ENCODE measurements around the gene SKI. TPM values are rescaled to one million over a fixed set of nuclear protein-coding genes. Genes with fewer than 3 reads are reported as not detected.

The SKI gene
- total and polyA plus RNA-seq, 2 donors (not counting 1 experiment from before 2014, with no cell fraction given), result 14.9 to 74.9 TPM

DNA sequence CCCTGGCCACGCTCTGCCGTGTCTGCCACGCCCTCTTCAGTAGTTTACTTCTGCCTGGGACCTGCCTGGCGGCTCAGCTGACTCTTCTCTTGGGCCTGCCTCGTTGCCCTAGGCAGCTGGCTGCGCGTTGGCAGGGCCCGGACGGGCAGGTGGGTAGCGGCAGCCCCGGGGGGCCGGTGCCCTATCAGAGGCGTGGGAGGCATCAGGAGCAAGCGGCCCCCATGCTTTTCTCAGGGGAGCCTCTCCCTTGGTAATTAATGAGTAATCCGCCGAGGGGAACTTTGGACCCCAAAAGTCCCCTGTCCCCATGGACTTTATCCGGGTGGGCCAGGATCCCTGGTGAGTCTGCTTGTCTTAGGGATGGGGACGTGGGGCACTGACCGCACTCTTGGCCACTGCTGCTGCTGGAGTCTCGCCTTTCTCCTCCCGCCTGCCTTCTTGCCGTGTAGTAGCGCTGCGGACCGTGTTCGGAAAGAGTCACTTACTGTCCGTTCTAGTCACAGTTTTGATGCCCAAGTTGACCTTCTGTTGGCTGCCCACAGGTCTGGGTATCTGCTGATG lies 22.7 kb downstream of the SKI start:
- Histone ChIP-seq H3K79me2 (ENCODE audit: control insufficient read depth, insufficient read depth, low read length) (peaks cover 96% of the 10 kb centered on the region), H3K27me3 (replicated peaks in 1 of 4; ENCODE audit: control extremely low read depth in 1 of 4, control insufficient read depth in 3 of 4, insufficient read depth in 4 of 4, low read length in 3 of 4) (no peaks in the 10 kb centered on the region), H2AFZ (ENCODE audit: insufficient read depth, low read depth, low read length, poor library complexity, severe bottlenecking) (no peak overlapping the region), H3K4me2 (replicated peaks; ENCODE audit: low read depth, low read length, poor library complexity, severe bottlenecking) (peak overlapping the region; percentile 29), H3K4me3 (ENCODE audit: control extremely low read depth in 1 of 5, extremely low read depth in 1 of 5, insufficient read depth in 1 of 5, low read depth in 2 of 5, low read length in 4 of 5) (no peak overlapping the region), H3K36me3 (replicated peaks in 1 of 2; ENCODE audit: control extremely low read depth in 1 of 2, control insufficient read depth in 1 of 2, extremely low read depth in 1 of 2, insufficient read depth in 2 of 2, low read length in 1 of 2) (peaks cover 0 to 19% of the 10 kb centered on the region in 2 experiments), H3K27ac (ENCODE audit: low read length in 2 of 2) (peak overlapping the region in 1 of 2 donors; percentile 4), H3K9ac (ENCODE audit: low read length) (no peak overlapping the region), H4K20me1 (ENCODE audit: control insufficient read depth, insufficient read depth, low read length, poor library complexity, severe bottlenecking) (peaks cover 88% of the 10 kb centered on the region), H3K4me1 (ENCODE audit: control insufficient read depth in 2 of 2, insufficient read depth in 2 of 2, low read length in 2 of 2) (peaks cover 45 to 75% of the 10 kb centered on the region in 2 donors), H3K9me3 (ENCODE audit: control extremely low read depth in 1 of 3, control insufficient read depth in 2 of 3, insufficient read depth in 1 of 3, low read length in 2 of 3) (peaks cover 0 to 28% (median 7%) of the 10 kb centered on the region in 3 donors)
- Mint-ChIP-seq H3K27ac (peak overlapping the region; percentile 67), H3K4me1 (peaks cover 64% of the 10 kb centered on the region), H3K9me3 (ENCODE audit: insufficient read depth) (no peaks in the 10 kb centered on the region), H3K27me3 (no peaks in the 10 kb centered on the region), H3K4me3 (peak overlapping the region; percentile 52)
- ATAC-seq (ENCODE audit: low read depth) (peak; percentile 15), DNase-seq (no peak)
- intact Hi-C loops (cut with micrococcal nuclease), result no loop called here
- 80% methylated on average over 25 of the region's 27 CpGs for WGBS (ENCODE audit: insufficient coverage)
- POLR2A ChIA-PET, result no interaction called here
- CTCF ChIA-PET, result interaction anchor here (0.6 to 1.3 kb wide), 2 partner anchors 16 to 22 kb away, joined by 3 to 4 read pairs; no protein-coding TSS in a partner anchor
- TF ChIP-seq, protein P1, sequence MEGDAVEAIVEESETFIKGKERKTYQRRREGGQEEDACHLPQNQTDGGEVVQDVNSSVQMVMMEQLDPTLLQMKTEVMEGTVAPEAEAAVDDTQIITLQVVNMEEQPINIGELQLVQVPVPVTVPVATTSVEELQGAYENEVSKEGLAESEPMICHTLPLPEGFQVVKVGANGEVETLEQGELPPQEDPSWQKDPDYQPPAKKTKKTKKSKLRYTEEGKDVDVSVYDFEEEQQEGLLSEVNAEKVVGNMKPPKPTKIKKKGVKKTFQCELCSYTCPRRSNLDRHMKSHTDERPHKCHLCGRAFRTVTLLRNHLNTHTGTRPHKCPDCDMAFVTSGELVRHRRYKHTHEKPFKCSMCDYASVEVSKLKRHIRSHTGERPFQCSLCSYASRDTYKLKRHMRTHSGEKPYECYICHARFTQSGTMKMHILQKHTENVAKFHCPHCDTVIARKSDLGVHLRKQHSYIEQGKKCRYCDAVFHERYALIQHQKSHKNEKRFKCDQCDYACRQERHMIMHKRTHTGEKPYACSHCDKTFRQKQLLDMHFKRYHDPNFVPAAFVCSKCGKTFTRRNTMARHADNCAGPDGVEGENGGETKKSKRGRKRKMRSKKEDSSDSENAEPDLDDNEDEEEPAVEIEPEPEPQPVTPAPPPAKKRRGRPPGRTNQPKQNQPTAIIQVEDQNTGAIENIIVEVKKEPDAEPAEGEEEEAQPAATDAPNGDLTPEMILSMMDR (IDR thresholded peaks at IDR 0.05), result no peak
- TF ChIP-seq EZH2 (IDR thresholded peaks at IDR 0.05; ENCODE audit: borderline replicate concordance, insufficient read depth, low read depth, low read length, poor library complexity, severe bottlenecking), result no peak

DNA sequence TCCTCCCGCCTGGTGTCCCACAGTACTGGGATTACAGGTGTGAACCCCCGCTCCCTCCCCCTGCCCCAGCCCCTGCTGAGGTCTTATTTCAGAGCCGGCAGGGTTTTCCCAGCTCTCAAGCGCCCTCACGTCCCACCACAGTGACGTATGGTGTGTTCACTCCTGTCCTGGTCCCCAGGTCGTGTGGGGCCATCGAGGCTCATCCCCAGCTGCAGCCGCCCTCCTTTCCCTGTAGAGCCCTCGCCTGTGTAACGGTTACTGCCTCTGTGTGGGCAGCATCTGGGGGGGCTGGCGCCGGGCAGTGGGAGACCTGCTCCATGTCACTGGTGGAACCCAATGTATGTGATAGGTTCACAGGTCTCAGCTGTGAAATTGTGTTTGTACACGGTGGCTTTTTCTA lies 23.2 kb downstream of the SKI start:
- no peak overlapping the region for H3K4me3 Mint-ChIP-seq
- intact Hi-C loops (cut with micrococcal nuclease), result no loop called here
- WGBS (ENCODE audit: insufficient coverage), result 97% methylated on average over 12 of the region's 14 CpGs

More for the DNA sequence above, 23.2 kb downstream of the SKI start:
- H3K79me2 ChIP-seq (ENCODE audit: control insufficient read depth, insufficient read depth, low read length), result peaks cover 96% of the 10 kb centered on the region
- ATAC-seq (ENCODE audit: low read depth), result no peak
- no peaks in the 10 kb centered on the region for H3K27me3 ChIP-seq (replicated peaks in 1 of 4; ENCODE audit: control extremely low read depth in 1 of 4, control insufficient read depth in 3 of 4, insufficient read depth in 4 of 4, low read length in 3 of 4)
- DNase-seq, result no peak
- H3K36me3 ChIP-seq (replicated peaks in 1 of 2; ENCODE audit: control extremely low read depth in 1 of 2, control insufficient read depth in 1 of 2, extremely low read depth in 1 of 2, insufficient read depth in 2 of 2, low read length in 1 of 2), result peaks cover 0 to 19% of the 10 kb centered on the region in 2 experiments
- no peak overlapping the region for H3K27ac ChIP-seq (ENCODE audit: low read length in 2 of 2)
- no peak overlapping the region for H3K4me2 ChIP-seq (replicated peaks; ENCODE audit: low read depth, low read length, poor library complexity, severe bottlenecking)
- Mint-ChIP-seq H3K27ac (peak overlapping the region; percentile 15), H3K27me3 (no peaks in the 10 kb centered on the region), H3K9me3 (ENCODE audit: insufficient read depth) (no peaks in the 10 kb centered on the region), H3K4me1 (peaks cover 58% of the 10 kb centered on the region)
- ChIA-PET POLR2A (no interaction called here), CTCF (interaction anchor here (1.0 to 1.4 kb wide), 3 partner anchors 19 to 48 kb away, joined by 3 read pairs; no protein-coding TSS in a partner anchor)
- peaks cover 42 to 75% of the 10 kb centered on the region in 2 donors for H3K4me1 ChIP-seq (ENCODE audit: control insufficient read depth in 2 of 2, insufficient read depth in 2 of 2, low read length in 2 of 2)
- no peak overlapping the region for H3K4me3 ChIP-seq (ENCODE audit: control extremely low read depth in 1 of 5, extremely low read depth in 1 of 5, insufficient read depth in 1 of 5, low read depth in 2 of 5, low read length in 4 of 5)
- TF ChIP-seq EZH2 (IDR thresholded peaks at IDR 0.05; ENCODE audit: borderline replicate concordance, insufficient read depth, low read depth, low read length, poor library complexity, severe bottlenecking), result no peak
- TF ChIP-seq, protein P1 (IDR thresholded peaks at IDR 0.05), result no peak
- peaks cover 83% of the 10 kb centered on the region for H4K20me1 ChIP-seq (ENCODE audit: control insufficient read depth, insufficient read depth, low read length, poor library complexity, severe bottlenecking)
- H3K9ac ChIP-seq (ENCODE audit: low read length), result no peak overlapping the region
- peaks cover 0 to 34% (median 13%) of the 10 kb centered on the region in 3 donors for H3K9me3 ChIP-seq (ENCODE audit: control extremely low read depth in 1 of 3, control insufficient read depth in 2 of 3, insufficient read depth in 1 of 3, low read length in 2 of 3)
- no peak overlapping the region for H2AFZ ChIP-seq (ENCODE audit: insufficient read depth, low read depth, low read length, poor library complexity, severe bottlenecking)

Measured in B cell (primary cell).